ACC112 (cell line): Measurements from ENCODE around the gene LTBP4.

Experiments
- H2AFZ ChIP-seq: fragments of 200-600 bp; sonication (generic); one replicate; pipeline ENCODE4 v1.6.0; 2017; ENCODE audit warnings: antibody characterized with exemption, low read length; ENCODE audit not compliant: unreplicated experiment
- H3K27ac ChIP-seq: fragments of 200-600 bp; sonication (generic); 2 replicates; pipeline ENCODE4 v1.5.1; 2014; ENCODE audit warnings: low read depth, mild to moderate bottlenecking, antibody characterized with exemption, low read length, moderate library complexity
- H3K27me3 ChIP-seq: fragments of 200-600 bp; sonication (generic); 2 replicates; pipeline ENCODE4 v1.6.1; 2014; ENCODE audit warnings: mild to moderate bottlenecking, antibody characterized with exemption, low read length, moderate library complexity, mixed read lengths; ENCODE audit not compliant: insufficient read depth
- H3K36me3 ChIP-seq: fragments of 200-600 bp; sonication (generic); 2 replicates; pipeline ENCODE4 v1.6.1; 2016; ENCODE audit warnings: mild to moderate bottlenecking, antibody characterized with exemption, low read length, moderate library complexity, mixed read lengths; ENCODE audit not compliant: insufficient read depth
- H3K4me1 ChIP-seq: fragments of 200-600 bp; sonication (generic); one replicate; pipeline ENCODE4 v1.6.1; 2016; ENCODE audit warnings: low read length, mixed read lengths; ENCODE audit not compliant: insufficient read depth, unreplicated experiment, control insufficient read depth
- H3K4me3 ChIP-seq: fragments of 200-600 bp; sonication (generic); 2 replicates; pipeline ENCODE4 v1.5.1; 2014; ENCODE audit warnings: mild to moderate bottlenecking, low read depth, low read length
- H3K79me2 ChIP-seq: fragments of 200-600 bp; sonication (generic); one replicate; pipeline ENCODE4 v1.6.0; 2016; ENCODE audit warnings: low read length; ENCODE audit not compliant: control insufficient read depth, unreplicated experiment, insufficient read depth

Gene LTBP4

DNA sequence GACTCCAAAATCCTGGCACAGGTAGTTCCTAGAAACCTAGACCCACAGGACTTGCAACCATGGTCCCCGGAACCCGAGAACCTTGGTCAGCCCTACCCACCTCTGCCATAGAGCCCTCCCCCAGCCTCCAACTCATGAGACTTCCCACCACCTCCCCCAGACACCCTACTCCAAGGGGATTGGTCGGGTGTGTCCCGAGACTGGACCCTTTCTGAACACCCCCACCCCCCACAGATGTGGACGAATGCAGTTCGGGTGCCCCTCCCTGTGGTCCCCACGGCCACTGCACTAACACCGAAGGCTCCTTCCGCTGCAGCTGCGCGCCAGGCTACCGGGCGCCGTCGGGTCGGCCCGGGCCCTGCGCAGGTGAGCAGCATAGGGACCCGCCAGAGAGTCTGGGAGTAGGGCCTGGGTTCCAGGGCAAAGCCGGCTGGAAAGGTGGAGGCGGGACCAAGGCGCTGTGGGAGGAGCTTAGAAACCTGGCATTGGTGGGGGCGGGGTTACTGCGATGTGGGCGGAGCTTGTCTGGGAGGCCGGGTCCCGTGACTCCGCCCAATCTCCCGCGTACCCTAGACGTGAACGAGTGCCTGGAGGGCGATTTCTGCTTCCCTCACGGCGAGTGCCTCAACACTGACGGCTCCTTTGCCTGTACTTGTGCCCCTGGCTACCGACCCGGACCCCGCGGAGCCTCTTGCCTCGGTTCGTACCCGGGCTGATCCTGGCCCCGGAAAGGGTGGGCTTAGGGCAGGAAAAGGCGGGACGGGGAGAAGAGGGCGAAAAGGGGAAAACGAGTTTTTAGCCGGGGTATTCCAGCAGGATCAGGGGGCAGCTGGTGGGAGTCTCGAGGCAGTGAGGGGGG is 11.9 kb downstream of the LTBP4 start:
- Histone ChIP-seq H3K27me3 (no peaks in the 10 kb centered on the region), H3K36me3 (no peaks in the 10 kb centered on the region), H3K4me1 (no peaks in the 10 kb centered on the region), H3K4me3 (peak overlapping the region; percentile 93), H3K27ac (peak overlapping the region; percentile 44; the same call in 1 of the 2 replicates), H2AFZ (peak overlapping the region; percentile 53), H3K79me2 (no peaks in the 10 kb centered on the region)

DNA sequence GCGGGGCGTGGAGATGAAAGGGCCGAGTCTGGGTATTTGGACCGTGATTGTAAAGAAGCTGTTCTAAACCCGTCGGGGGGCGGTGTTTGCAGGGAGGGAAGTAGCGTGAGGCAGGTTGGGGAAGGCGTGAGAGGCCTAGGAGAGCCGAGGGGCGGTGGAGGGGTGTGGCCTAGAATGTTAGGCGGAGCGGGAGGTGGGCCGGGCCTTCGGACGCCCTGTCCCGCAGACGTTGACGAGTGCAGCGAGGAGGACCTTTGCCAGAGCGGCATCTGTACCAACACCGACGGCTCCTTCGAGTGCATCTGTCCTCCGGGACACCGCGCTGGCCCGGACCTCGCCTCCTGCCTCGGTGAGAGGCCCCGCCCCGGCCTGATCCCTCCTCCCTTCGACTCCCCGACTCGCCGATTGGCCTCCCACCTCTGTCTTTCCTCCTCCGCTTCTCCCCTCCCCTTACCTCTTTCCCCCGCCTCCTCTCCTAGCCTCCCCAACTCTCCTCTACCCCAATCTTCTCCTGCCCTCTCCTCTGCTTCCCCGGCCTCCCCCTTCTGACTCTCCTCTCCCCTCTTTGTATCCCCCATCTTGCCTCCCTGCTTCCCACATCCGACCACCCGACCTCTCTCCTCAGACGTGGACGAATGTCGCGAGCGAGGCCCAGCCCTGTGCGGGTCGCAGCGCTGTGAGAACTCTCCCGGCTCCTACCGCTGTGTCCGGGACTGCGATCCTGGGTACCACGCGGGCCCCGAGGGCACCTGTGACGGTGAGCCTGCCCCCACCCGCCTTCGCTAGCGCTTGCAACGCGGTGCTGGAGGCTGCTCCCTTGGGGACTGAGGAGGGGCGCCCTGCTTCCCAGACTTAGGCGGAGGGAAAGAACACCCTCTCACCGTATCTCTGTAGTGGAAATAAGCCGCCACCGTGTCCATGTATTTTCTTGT is 12.8 kb downstream of the LTBP4 start:
- H3K27ac ChIP-seq = peak overlapping the region; percentile 76
- no peaks in the 10 kb centered on the region for H3K27me3 ChIP-seq
- peak overlapping the region; percentile 53 for H2AFZ ChIP-seq
- H3K4me1 ChIP-seq = no peaks in the 10 kb centered on the region
- no peaks in the 10 kb centered on the region for H3K79me2 ChIP-seq
- H3K36me3 ChIP-seq = no peaks in the 10 kb centered on the region
- H3K4me3 ChIP-seq = peak overlapping the region; percentile 93

DNA sequence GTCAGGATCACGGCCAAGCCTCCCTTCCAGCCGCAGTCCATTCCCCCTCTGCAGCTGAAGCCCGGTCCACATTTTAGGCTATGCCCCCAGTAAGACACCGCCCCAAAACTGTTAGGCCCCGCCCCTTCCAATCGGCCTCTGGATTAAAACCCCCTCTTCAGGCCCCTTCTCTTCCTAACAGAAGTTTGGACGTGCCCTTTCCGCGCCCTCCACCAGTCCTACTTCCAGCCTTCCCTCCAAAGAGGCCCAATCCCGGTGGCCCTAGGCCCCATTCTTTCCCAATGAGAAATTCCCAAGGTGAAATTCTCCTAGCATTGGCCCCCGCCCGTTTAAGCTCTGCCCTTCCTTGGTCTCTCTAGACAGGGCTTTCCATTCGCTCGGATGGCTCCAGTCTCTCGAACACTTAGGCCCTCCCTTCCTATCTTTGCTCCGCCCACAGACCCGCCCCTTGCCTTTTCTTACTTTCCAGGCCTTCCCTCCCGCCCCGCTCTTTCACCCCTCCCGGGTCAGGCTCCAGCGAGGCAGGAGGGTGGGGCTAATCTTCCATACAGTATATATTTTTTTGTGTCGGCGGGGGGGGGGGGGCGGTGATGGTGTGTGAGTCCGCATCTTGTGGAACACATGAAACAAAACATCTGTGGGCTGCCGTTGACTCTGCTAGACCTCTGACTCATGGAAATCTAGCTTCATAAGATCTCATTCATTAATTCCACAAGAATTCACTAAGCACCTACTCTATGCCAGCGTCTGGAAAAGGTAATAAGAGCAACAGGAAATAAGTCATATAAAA is 13.6 kb downstream of the LTBP4 start:
- H3K27ac ChIP-seq = peak overlapping the region; percentile 76
- H3K27me3 ChIP-seq = no peaks in the 10 kb centered on the region
- no peaks in the 10 kb centered on the region for H3K36me3 ChIP-seq
- peak overlapping the region; percentile 93 for H3K4me3 ChIP-seq
- no peaks in the 10 kb centered on the region for H3K79me2 ChIP-seq
- H3K4me1 ChIP-seq = no peaks in the 10 kb centered on the region
- peak overlapping the region; percentile 35 for H2AFZ ChIP-seq

DNA sequence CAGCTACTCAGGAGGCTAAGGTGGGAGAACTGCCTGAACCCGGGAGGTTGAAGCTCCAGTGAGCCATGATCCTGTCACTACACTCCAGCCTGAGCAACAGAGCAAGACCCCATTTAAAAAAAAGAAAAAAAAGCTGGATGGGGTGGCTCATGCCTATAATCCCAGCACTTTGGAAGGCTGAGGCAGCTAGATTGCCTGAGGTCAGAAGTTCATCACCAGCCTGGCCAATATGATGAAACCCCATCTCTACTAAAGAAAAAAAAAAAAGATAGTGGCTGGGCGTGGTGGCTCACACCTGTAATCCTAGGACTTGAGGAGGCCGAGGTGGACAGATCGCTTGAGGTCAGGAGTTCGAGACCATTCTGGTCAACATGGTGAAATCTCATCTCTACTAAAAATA is 15.0 kb downstream of the LTBP4 start:
- Histone ChIP-seq H3K27ac (no peak overlapping the region), H3K36me3 (no peaks in the 10 kb centered on the region), H3K4me3 (no peak overlapping the region), H3K4me1 (no peaks in the 10 kb centered on the region), H2AFZ (no peak overlapping the region), H3K27me3 (no peaks in the 10 kb centered on the region), H3K79me2 (no peaks in the 10 kb centered on the region)

DNA sequence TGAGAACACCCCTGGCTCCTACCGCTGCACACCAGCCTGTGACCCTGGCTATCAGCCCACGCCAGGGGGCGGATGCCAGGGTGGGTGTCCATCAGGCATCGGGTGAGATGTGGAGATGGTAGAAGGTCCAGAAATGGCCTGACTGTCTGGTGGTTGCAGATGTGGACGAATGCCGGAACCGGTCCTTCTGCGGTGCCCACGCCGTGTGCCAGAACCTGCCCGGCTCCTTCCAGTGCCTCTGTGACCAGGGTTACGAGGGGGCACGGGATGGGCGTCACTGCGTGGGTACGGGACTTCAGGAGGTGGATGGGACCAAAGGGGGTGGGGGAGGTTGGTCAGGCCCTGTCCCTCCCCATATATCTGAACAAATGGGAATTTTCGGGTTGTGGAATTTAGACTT is 15.8 kb downstream of the LTBP4 start:
- Histone ChIP-seq H3K36me3 (no peaks in the 10 kb centered on the region), H2AFZ (no peak overlapping the region), H3K27ac (no peak overlapping the region), H3K4me3 (no peak overlapping the region), H3K27me3 (no peaks in the 10 kb centered on the region), H3K79me2 (no peaks in the 10 kb centered on the region), H3K4me1 (no peaks in the 10 kb centered on the region)

DNA sequence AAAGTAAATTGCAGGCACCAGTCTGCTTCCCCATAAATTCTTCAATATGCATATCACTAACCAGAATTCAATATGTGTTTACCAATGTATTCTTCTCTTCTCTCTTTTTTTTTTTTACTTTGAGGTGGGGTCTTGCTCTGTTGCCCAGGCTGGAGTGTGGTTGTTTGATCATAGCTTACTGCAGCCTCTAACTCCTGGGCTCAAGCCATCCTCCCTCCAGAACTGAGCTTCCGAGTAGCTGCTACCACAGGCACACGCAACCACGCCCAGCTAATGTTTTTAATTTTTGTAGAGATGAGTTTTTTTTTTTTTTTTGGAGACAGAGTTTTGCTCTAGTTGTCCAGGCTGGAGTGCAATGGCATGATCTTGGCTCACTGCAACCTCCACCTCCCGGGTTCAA is 16.8 kb downstream of the LTBP4 start:
- no peaks in the 10 kb centered on the region for H3K36me3 ChIP-seq
- H3K4me1 ChIP-seq = no peaks in the 10 kb centered on the region
- H3K27me3 ChIP-seq = no peaks in the 10 kb centered on the region
- no peak overlapping the region for H3K27ac ChIP-seq
- no peaks in the 10 kb centered on the region for H3K79me2 ChIP-seq
- H2AFZ ChIP-seq = no peak overlapping the region
- H3K4me3 ChIP-seq = no peak overlapping the region

DNA sequence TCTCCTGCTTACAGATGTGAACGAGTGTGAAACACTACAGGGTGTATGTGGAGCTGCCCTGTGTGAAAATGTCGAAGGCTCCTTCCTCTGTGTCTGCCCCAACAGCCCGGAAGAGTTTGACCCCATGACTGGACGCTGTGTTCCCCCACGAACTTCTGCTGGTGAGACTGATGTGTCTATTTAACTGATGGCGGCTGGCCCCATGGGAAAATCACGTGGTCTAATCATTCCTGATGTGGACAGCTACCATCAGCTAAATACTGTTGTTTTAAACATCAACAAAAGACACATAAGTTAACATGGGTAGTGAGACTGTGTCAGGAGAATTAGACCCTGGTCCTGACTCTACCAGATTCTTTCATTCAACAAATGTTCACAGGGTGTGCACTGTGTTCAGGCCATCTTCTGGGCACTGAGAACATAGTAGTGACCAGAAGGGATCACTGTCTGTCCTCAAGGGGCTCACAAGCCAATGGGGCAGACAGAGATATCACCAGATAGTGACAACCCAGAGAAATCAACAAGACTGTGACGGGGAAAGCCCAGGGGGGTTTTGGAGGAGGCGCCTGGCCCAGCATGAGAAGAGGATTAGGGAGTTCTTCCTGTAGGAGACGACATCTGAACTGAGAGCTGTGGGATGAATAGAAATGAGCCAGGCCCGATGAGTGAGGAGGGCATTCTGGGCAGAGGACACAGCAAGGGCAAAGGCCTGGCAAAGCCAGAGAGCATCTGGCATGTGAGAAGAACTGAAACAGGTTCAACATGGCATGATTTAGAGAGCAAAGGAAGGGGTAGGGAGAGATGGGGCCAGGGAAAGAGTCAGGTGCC is 18.4 kb downstream of the LTBP4 start:
- H3K4me3 ChIP-seq = no peak overlapping the region

DNA sequence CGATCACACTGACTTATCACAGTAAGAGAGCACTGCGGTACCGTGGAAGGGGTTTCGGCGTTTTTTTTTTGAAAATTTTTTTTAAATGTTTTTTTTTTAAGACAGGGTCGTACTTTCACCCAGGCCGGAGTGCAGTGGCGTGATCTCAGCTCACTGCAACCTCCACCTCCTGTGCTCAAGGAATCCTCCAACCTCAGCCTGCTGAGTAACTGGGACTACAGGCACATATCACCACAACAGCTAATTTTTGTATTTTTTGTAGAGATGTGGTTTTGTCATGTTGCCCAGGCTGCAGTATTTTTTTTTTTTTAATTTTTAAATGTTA is 19.0 kb downstream of the LTBP4 start:
- H3K4me1 ChIP-seq = no peaks in the 10 kb centered on the region
- H3K79me2 ChIP-seq = no peaks in the 10 kb centered on the region
- no peaks in the 10 kb centered on the region for H3K36me3 ChIP-seq
- no peak overlapping the region for H3K27ac ChIP-seq
- H3K4me3 ChIP-seq = no peak overlapping the region
- no peaks in the 10 kb centered on the region for H3K27me3 ChIP-seq
- H2AFZ ChIP-seq = no peak overlapping the region

More for the DNA sequence above, 18.4 kb downstream of the LTBP4 start:
- no peaks in the 10 kb centered on the region for H3K79me2 ChIP-seq
- no peak overlapping the region for H3K27ac ChIP-seq
- no peaks in the 10 kb centered on the region for H3K36me3 ChIP-seq
- H3K4me1 ChIP-seq = no peaks in the 10 kb centered on the region
- H3K27me3 ChIP-seq = no peaks in the 10 kb centered on the region
- no peak overlapping the region for H2AFZ ChIP-seq

DNA sequence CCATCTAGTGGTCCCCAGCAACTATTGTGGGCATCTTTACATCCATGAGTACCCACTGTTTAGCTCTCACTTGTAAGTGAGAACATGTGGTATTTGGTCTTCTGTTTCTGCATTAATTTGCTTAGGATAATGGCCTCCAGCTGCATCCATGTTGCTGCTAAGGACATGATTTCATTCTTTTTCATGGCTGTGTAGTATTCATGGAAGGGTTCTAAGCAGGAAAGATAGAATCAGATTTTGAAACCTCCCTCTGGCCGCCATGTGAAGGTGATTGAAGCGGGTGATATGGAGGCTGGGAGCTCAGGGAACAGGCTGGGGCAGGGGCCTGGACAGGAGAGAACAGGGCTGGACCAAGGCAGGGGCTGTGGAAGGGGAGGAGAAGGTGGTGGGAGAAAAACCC is 20.1 kb downstream of the LTBP4 start:
- H3K4me3 ChIP-seq = no peak overlapping the region
- H3K27ac ChIP-seq = no peak overlapping the region
- H2AFZ ChIP-seq = no peak overlapping the region
- no peaks in the 10 kb centered on the region for H3K79me2 ChIP-seq
- no peaks in the 10 kb centered on the region for H3K27me3 ChIP-seq
- no peaks in the 10 kb centered on the region for H3K4me1 ChIP-seq
- no peaks in the 10 kb centered on the region for H3K36me3 ChIP-seq
